ENCODE results near the gene DOCK9.

- no peak for TF ChIP-seq POLR2AphosphoS5 (IDR thresholded peaks at IDR 0.05; ENCODE audit: low read depth, low read length)
- no peak for TF ChIP-seq CTCF (IDR thresholded peaks at IDR 0.05)
- TF ChIP-seq REST (IDR thresholded peaks at IDR 0.05; ENCODE audit: insufficient read depth in 1 of 2, low read depth in 2 of 2, low read length in 1 of 2) = no peak
- no peak for TF ChIP-seq SIN3A (IDR thresholded peaks at IDR 0.05; ENCODE audit: borderline replicate concordance, insufficient read depth, low read depth, low read length)
Observed at GRCh38 chr13:98780451-98780850, 197.4 kb downstream of the DOCK9 start.

Data from Panc1 (cell line).